ENCODE results near the gene FGFR2. TPM values are rescaled to one million over a fixed set of nuclear protein-coding genes. Genes with fewer than 3 reads are reported as not detected.

The FGFR2 gene
- polyA plus RNA-seq, 1 donor from 2014 or later: 14.8 TPM

GRCh38 chr10:121485436-121486139, 112.7 kb downstream of the FGFR2 start:
- no peaks in the 10 kb centered on the region for H3K27me3 ChIP-seq (ENCODE audit: insufficient read depth, low read depth, low read length)
- H2AFZ ChIP-seq (ENCODE audit: low read depth, low read length): no peak overlapping the region
- H3F3A ChIP-seq (ENCODE audit: insufficient read depth, low read length, poor library complexity, severe bottlenecking): no peaks in the 10 kb centered on the region
- no peaks in the 10 kb centered on the region for H3K79me2 ChIP-seq (replicated peaks; ENCODE audit: insufficient read depth, low read length)
- no peaks in the 10 kb centered on the region for H4K20me1 ChIP-seq (ENCODE audit: insufficient read depth)
- no peak overlapping the region for H3K4me3 ChIP-seq (ENCODE audit: low read length)
- H3K9me2 ChIP-seq (ENCODE audit: insufficient read depth, low read length): no peaks in the 10 kb centered on the region
- no peak overlapping the region for H3K4me2 ChIP-seq (ENCODE audit: low read length)
- no peaks in the 10 kb centered on the region for H3K9me3 ChIP-seq (ENCODE audit: low read length)
- no peak overlapping the region for H3K27ac ChIP-seq (ENCODE audit: low read length)
- TF ChIP-seq RAD21 (conservative IDR thresholded peaks at IDR 0.05) (no peak), SMC3 (conservative IDR thresholded peaks at IDR 0.05; ENCODE audit: poor library complexity) (no peak), MXI1 (conservative IDR thresholded peaks at IDR 0.05; ENCODE audit: poor library complexity, severe bottlenecking) (no peak), POLR2AphosphoS5 (IDR thresholded peaks at IDR 0.05) (no peak), CTCF (IDR thresholded peaks at IDR 0.05; ENCODE audit: poor library complexity, severe bottlenecking) (no peak), EZH2 (IDR thresholded peaks at IDR 0.05; ENCODE audit: borderline replicate concordance, insufficient read depth, low read length, poor library complexity, severe bottlenecking) (no peak), EP300 (conservative IDR thresholded peaks at IDR 0.05; ENCODE audit: poor library complexity, severe bottlenecking) (no peak), REST (IDR thresholded peaks at IDR 0.05; ENCODE audit: borderline replicate concordance) (no peak), TAF1 (IDR thresholded peaks at IDR 0.05; ENCODE audit: low read depth) (no peak)
- H3K36me3 ChIP-seq (ENCODE audit: insufficient read depth, low read length): peaks cover 6% of the 10 kb centered on the region
- no peak overlapping the region for H3K9ac ChIP-seq (ENCODE audit: low read length)

GRCh38 chr10:121484816-121485215, 113.4 kb downstream of the FGFR2 start:
- Histone ChIP-seq H3K9me2 (ENCODE audit: insufficient read depth, low read length) (no peaks in the 10 kb centered on the region), H3K27me3 (ENCODE audit: insufficient read depth, low read depth, low read length) (no peaks in the 10 kb centered on the region), H4K20me1 (ENCODE audit: insufficient read depth) (no peaks in the 10 kb centered on the region), H3K79me2 (replicated peaks; ENCODE audit: insufficient read depth, low read length) (no peaks in the 10 kb centered on the region), H3K4me2 (ENCODE audit: low read length) (no peak overlapping the region), H3K27ac (ENCODE audit: low read length) (no peak overlapping the region), H3K36me3 (ENCODE audit: insufficient read depth, low read length) (peaks cover 6% of the 10 kb centered on the region), H3F3A (ENCODE audit: insufficient read depth, low read length, poor library complexity, severe bottlenecking) (no peaks in the 10 kb centered on the region), H3K9me3 (ENCODE audit: low read length) (no peaks in the 10 kb centered on the region), H3K9ac (ENCODE audit: low read length) (no peak overlapping the region), H3K4me3 (ENCODE audit: low read length) (no peak overlapping the region), H2AFZ (ENCODE audit: low read depth, low read length) (no peak overlapping the region)
- TF ChIP-seq RAD21 (conservative IDR thresholded peaks at IDR 0.05) (no peak), POLR2AphosphoS5 (IDR thresholded peaks at IDR 0.05) (no peak), MXI1 (conservative IDR thresholded peaks at IDR 0.05; ENCODE audit: poor library complexity, severe bottlenecking) (no peak), SMC3 (conservative IDR thresholded peaks at IDR 0.05; ENCODE audit: poor library complexity) (no peak), REST (IDR thresholded peaks at IDR 0.05; ENCODE audit: borderline replicate concordance) (no peak), TAF1 (IDR thresholded peaks at IDR 0.05; ENCODE audit: low read depth) (no peak), CTCF (IDR thresholded peaks at IDR 0.05; ENCODE audit: poor library complexity, severe bottlenecking) (no peak), EZH2 (IDR thresholded peaks at IDR 0.05; ENCODE audit: borderline replicate concordance, insufficient read depth, low read length, poor library complexity, severe bottlenecking) (no peak), EP300 (conservative IDR thresholded peaks at IDR 0.05; ENCODE audit: poor library complexity, severe bottlenecking) (no peak)
